Neural cell (in vitro differentiated cells): ENCODE results near the gene FHOD3.

Experiments
- CTCF ChIP-seq: fragments of 450-650 bp; IDR thresholded peaks from 2 replicates; pipeline ENCODE4 v1.5.1; 2014; ENCODE audit warnings: antibody characterized with exemption, mild to moderate bottlenecking, moderate library complexity; ENCODE audit not compliant: poor library complexity, severe bottlenecking
- EP300 ChIP-seq: fragments of 450-650 bp; conservative IDR thresholded peaks from 2 replicates; pipeline ENCODE4 v1.6.1; 2014; ENCODE audit warnings: antibody characterized with exemption, mild to moderate bottlenecking, moderate library complexity; ENCODE audit not compliant: poor library complexity, severe bottlenecking
- EZH2 ChIP-seq: fragments of 200-600, 300-800 bp; shearing (Covaris generic), sonication (generic); IDR thresholded peaks from 2 replicates; pipeline ENCODE4 v1.6.1; 2014; ENCODE audit warnings: antibody characterized with exemption, low read length, borderline replicate concordance, mild to moderate bottlenecking; ENCODE audit not compliant: insufficient read depth, poor library complexity, severe bottlenecking
- MXI1 ChIP-seq: fragments of 450-650 bp; conservative IDR thresholded peaks from 2 replicates; pipeline ENCODE4 v1.6.1; 2014; ENCODE audit warnings: antibody characterized with exemption, mild to moderate bottlenecking; ENCODE audit not compliant: poor library complexity, severe bottlenecking
- POLR2AphosphoS5 ChIP-seq: IDR thresholded peaks from 2 replicates; pipeline ENCODE4 v1.6.1; 2012
- RAD21 ChIP-seq: fragments of 450-650 bp; conservative IDR thresholded peaks from 2 replicates; pipeline ENCODE4 v1.6.1; 2014; ENCODE audit warnings: antibody characterized with exemption, mild to moderate bottlenecking, moderate library complexity
- REST ChIP-seq: IDR thresholded peaks from 2 replicates; pipeline ENCODE4 v1.6.1; 2012; ENCODE audit warnings: borderline replicate concordance
- SMC3 ChIP-seq: fragments of 450-650 bp; conservative IDR thresholded peaks from 2 replicates; pipeline ENCODE4 v1.6.1; 2014; ENCODE audit warnings: antibody characterized with exemption, mild to moderate bottlenecking, moderate library complexity; ENCODE audit not compliant: poor library complexity
- TAF1 ChIP-seq: IDR thresholded peaks from 2 replicates; pipeline ENCODE4 v1.6.1; 2012; ENCODE audit warnings: low read depth

GRCh38 chr18:36648803-36649202 lies 351.3 kb downstream of the FHOD3 start:
- TF ChIP-seq CTCF: no peak
- no peak for TF ChIP-seq POLR2AphosphoS5
- no peak for TF ChIP-seq EP300
- no peak for TF ChIP-seq REST
- TF ChIP-seq RAD21: no peak
- TF ChIP-seq EZH2: no peak
- no peak for TF ChIP-seq TAF1
- TF ChIP-seq SMC3: no peak
- no peak for TF ChIP-seq MXI1
